ENCODE results near the gene COPS8.

COPS8 gene

GRCh38 chr2:237136824-237137223 is 51.1 kb downstream of the COPS8 start:
- H3K27ac ChIP-seq = no peak overlapping the region
- peaks cover 4% of the 10 kb centered on the region for H3K27me3 ChIP-seq
- no peak for TF ChIP-seq CTCF (IDR thresholded peaks at IDR 0.05)
- H3K36me3 ChIP-seq = no peaks in the 10 kb centered on the region
- no peaks in the 10 kb centered on the region for H3K9me3 ChIP-seq
- no peaks in the 10 kb centered on the region for H3K4me1 ChIP-seq (ENCODE audit: control insufficient read depth in 1 of 2, insufficient read depth in 1 of 2, low read depth in 1 of 2, low read length in 1 of 2)
- no peak overlapping the region for H3K4me3 ChIP-seq (ENCODE audit: low read depth in 1 of 2, low read length in 1 of 2)

- TF ChIP-seq CTCF (IDR thresholded peaks at IDR 0.05) = no peak
- Histone ChIP-seq H3K36me3 (no peaks in the 10 kb centered on the region), H3K27ac (no peak overlapping the region), H3K9me3 (no peaks in the 10 kb centered on the region), H3K4me1 (ENCODE audit: control insufficient read depth in 1 of 2, insufficient read depth in 1 of 2, low read depth in 1 of 2, low read length in 1 of 2) (no peaks in the 10 kb centered on the region), H3K27me3 (peaks cover 4% of the 10 kb centered on the region), H3K4me3 (ENCODE audit: low read depth in 1 of 2, low read length in 1 of 2) (no peak overlapping the region)
These were observed 52.1 kb downstream of the COPS8 start for GRCh38 chr2:237137626-237138323.

- no peaks in the 10 kb centered on the region for H3K9me3 ChIP-seq
- no peaks in the 10 kb centered on the region for H3K4me1 ChIP-seq (ENCODE audit: control insufficient read depth in 1 of 2, insufficient read depth in 1 of 2, low read depth in 1 of 2, low read length in 1 of 2)
- no peak overlapping the region for H3K27ac ChIP-seq
- H3K36me3 ChIP-seq = no peaks in the 10 kb centered on the region
- H3K4me3 ChIP-seq (ENCODE audit: low read depth in 1 of 2, low read length in 1 of 2) = no peak overlapping the region
- peaks cover 1% of the 10 kb centered on the region for H3K27me3 ChIP-seq
- TF ChIP-seq CTCF (IDR thresholded peaks at IDR 0.05) = no peak
These were observed 53.5 kb downstream of the COPS8 start for GRCh38 chr2:237139123-237139675.

- no peak overlapping the region for H3K4me3 ChIP-seq (ENCODE audit: low read depth in 1 of 2, low read length in 1 of 2)
- no peaks in the 10 kb centered on the region for H3K9me3 ChIP-seq
- no peaks in the 10 kb centered on the region for H3K4me1 ChIP-seq (ENCODE audit: control insufficient read depth in 1 of 2, insufficient read depth in 1 of 2, low read depth in 1 of 2, low read length in 1 of 2)
- no peaks in the 10 kb centered on the region for H3K36me3 ChIP-seq
- H3K27ac ChIP-seq = no peak overlapping the region
- no peaks in the 10 kb centered on the region for H3K27me3 ChIP-seq
- no peak for TF ChIP-seq CTCF (IDR thresholded peaks at IDR 0.05)
These were observed 55.1 kb downstream of the COPS8 start for GRCh38 chr2:237140689-237141285.

GRCh38 chr2:237141571-237142051 is 55.9 kb downstream of the COPS8 start:
- no peaks in the 10 kb centered on the region for H3K36me3 ChIP-seq
- no peak overlapping the region for H3K4me3 ChIP-seq (ENCODE audit: low read depth in 1 of 2, low read length in 1 of 2)
- H3K27ac ChIP-seq = no peak overlapping the region
- TF ChIP-seq CTCF (IDR thresholded peaks at IDR 0.05) = no peak
- H3K4me1 ChIP-seq (ENCODE audit: control insufficient read depth in 1 of 2, insufficient read depth in 1 of 2, low read depth in 1 of 2, low read length in 1 of 2) = no peaks in the 10 kb centered on the region
- no peaks in the 10 kb centered on the region for H3K27me3 ChIP-seq
- no peaks in the 10 kb centered on the region for H3K9me3 ChIP-seq

Data from neutrophil (primary cell).